Measurements from ENCODE around the gene SLC7A14. TPM values are rescaled to one million over a fixed set of nuclear protein-coding genes. Genes with fewer than 3 reads are reported as not detected.

SLC7A14 gene
- total and polyA plus RNA-seq, 10 of the 15 experiments (the other 5 are each of a cell fraction or from before 2014, with no cell fraction given): not detected

DNA sequence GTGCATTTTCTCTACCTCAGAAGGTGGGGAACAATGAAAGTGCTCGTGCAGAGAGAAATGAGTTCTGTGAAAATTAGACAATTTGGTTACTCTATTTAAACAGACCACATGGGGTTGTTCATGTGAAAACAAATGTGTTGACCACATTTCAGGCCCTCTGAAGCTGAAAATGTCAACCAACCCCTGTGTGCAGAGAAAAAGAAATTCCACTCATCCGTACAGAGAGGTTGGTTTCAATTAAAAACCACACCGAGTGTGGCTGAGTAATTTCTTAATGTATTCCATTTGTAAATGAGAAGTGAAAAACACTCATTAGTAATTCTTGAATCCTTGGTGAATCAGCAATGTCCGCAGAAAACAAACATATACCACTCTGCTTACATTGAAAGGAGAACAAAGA, 46.9 kb upstream of the SLC7A14 start (continued):
- TF ChIP-seq RELB (IDR thresholded peaks at IDR 0.05; ENCODE audit: low read depth): peak; percentile 63; the same call in 1 of the 2 replicates
- TF ChIP-seq SIX5 (IDR thresholded peaks at IDR 0.05; ENCODE audit: low read depth, low read length, severe bottlenecking): no peak
- peak; percentile 92 for TF ChIP-seq NR2F1 (conservative IDR thresholded peaks at IDR 0.05)
- TF ChIP-seq TCF12 (IDR thresholded peaks at IDR 0.05; ENCODE audit: low read depth, low read length): 0 out of 2 replicates have a peak, but pooled peaks have one; percentile 78
- TF ChIP-seq, protein P1, sequence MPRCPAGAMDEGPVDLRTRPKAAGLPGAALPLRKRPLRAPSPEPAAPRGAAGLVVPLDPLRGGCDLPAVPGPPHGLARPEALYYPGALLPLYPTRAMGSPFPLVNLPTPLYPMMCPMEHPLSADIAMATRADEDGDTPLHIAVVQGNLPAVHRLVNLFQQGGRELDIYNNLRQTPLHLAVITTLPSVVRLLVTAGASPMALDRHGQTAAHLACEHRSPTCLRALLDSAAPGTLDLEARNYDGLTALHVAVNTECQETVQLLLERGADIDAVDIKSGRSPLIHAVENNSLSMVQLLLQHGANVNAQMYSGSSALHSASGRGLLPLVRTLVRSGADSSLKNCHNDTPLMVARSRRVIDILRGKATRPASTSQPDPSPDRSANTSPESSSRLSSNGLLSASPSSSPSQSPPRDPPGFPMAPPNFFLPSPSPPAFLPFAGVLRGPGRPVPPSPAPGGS (IDR thresholded peaks at IDR 0.05; ENCODE audit: borderline replicate concordance, insufficient read depth, low read depth, low read length, poor library complexity, severe bottlenecking): peak; percentile 82
- TF ChIP-seq MAX (IDR thresholded peaks at IDR 0.05; ENCODE audit: low read depth, low read length): no peak
- TF ChIP-seq, protein P2, sequence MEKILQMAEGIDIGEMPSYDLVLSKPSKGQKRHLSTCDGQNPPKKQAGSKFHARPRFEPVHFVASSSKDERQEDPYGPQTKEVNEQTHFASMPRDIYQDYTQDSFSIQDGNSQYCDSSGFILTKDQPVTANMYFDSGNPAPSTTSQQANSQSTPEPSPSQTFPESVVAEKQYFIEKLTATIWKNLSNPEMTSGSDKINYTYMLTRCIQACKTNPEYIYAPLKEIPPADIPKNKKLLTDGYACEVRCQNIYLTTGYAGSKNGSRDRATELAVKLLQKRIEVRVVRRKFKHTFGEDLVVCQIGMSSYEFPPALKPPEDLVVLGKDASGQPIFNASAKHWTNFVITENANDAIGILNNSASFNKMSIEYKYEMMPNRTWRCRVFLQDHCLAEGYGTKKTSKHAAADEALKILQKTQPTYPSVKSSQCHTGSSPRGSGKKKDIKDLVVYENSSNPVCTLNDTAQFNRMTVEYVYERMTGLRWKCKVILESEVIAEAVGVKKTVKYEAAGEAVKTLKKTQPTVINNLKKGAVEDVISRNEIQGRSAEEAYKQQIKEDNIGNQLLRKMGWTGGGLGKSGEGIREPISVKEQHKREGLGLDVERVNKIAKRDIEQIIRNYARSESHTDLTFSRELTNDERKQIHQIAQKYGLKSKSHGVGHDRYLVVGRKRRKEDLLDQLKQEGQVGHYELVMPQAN (conservative IDR thresholded peaks at IDR 0.05): no peak
- TF ChIP-seq NFYA (IDR thresholded peaks at IDR 0.05; ENCODE audit: borderline replicate concordance, low read depth, low read length): no peak
- TF ChIP-seq CREM (IDR thresholded peaks at IDR 0.05; ENCODE audit: low read depth): peak; percentile 77
- TF ChIP-seq RUNX3 (IDR thresholded peaks at IDR 0.05; ENCODE audit: low read length): peak; percentile 100
- peak; percentile 100 for TF ChIP-seq MTA3 (IDR thresholded peaks at IDR 0.05; ENCODE audit: borderline replicate concordance, low read length)
- no peak for TF ChIP-seq RB1 (IDR thresholded peaks at IDR 0.05; ENCODE audit: borderline replicate concordance)
- no peak for TF ChIP-seq HDGF (IDR thresholded peaks at IDR 0.05)
- TF ChIP-seq NFIC (IDR thresholded peaks at IDR 0.05; ENCODE audit: low read depth, low read length): peak; percentile 100
- TF ChIP-seq IRF3 (IDR thresholded peaks at IDR 0.05): no peak
- no peak for TF ChIP-seq ZBTB40 (IDR thresholded peaks at IDR 0.05; ENCODE audit: borderline replicate concordance)
- TF ChIP-seq IKZF2 (IDR thresholded peaks at IDR 0.05): peak; percentile 88
- TF ChIP-seq ZNF217 (IDR thresholded peaks at IDR 0.05): peak; percentile 99
- peak; percentile 89 for TF ChIP-seq SPI1 (IDR thresholded peaks at IDR 0.05; ENCODE audit: borderline replicate concordance, insufficient read depth, low read depth, low read length)
- TF ChIP-seq JUNB (IDR thresholded peaks at IDR 0.05): peak; percentile 94
- TF ChIP-seq RCOR1 (conservative IDR thresholded peaks at IDR 0.05; ENCODE audit: low read depth, low read length): 0 out of 2 replicates have a peak, but pooled peaks have one; percentile 37
- TF ChIP-seq HDAC2 (IDR thresholded peaks at IDR 0.05): no peak
